ENCODE data around the gene MLH1.

The MLH1 gene

GRCh38 chr3:37029516-37030163 lies 36.3 kb downstream of the MLH1 start:
- CTCF ChIA-PET = interaction anchor here (0.7 kb wide), 1 partner anchor 264 kb away, joined by 7 read pairs; no protein-coding TSS in a partner anchor
- peak overlapping the region; percentile 33; the same call in 1 of the 2 replicates for H3K27ac ChIP-seq
- POLR2A ChIA-PET (ENCODE audit: low non-redundant PET) = no interaction called here
- DNase-seq (ENCODE audit: low spot score) = no peak
- no peak for TF ChIP-seq CTCF (conservative IDR thresholded peaks at IDR 0.05; ENCODE audit: low read depth)

- no peak for TF ChIP-seq CTCF (conservative IDR thresholded peaks at IDR 0.05; ENCODE audit: low read depth)
- ChIA-PET POLR2A (ENCODE audit: low non-redundant PET) (no interaction called here), CTCF (no interaction called here)
- peak overlapping the region; percentile 33; the same call in 1 of the 2 replicates for H3K27ac ChIP-seq
- no peak for DNase-seq (ENCODE audit: low spot score)
These were observed 37.3 kb downstream of the MLH1 start for GRCh38 chr3:37030588-37030987.

GRCh38 chr3:37031096-37031682 lies 37.9 kb downstream of the MLH1 start:
- ChIA-PET POLR2A (ENCODE audit: low non-redundant PET) (no interaction called here), CTCF (no interaction called here)
- no peak for TF ChIP-seq CTCF (conservative IDR thresholded peaks at IDR 0.05; ENCODE audit: low read depth)
- no peak overlapping the region for H3K27ac ChIP-seq
- DNase-seq (ENCODE audit: low spot score) = no peak

GRCh38 chr3:37032961-37033360 lies 39.6 kb downstream of the MLH1 start:
- POLR2A ChIA-PET (ENCODE audit: low non-redundant PET) = no interaction called here

GRCh38 chr3:37037352-37037751 lies 44.0 kb downstream of the MLH1 start:
- POLR2A ChIA-PET (ENCODE audit: low non-redundant PET) = no interaction called here
- CTCF ChIA-PET = no interaction called here
- TF ChIP-seq CTCF (conservative IDR thresholded peaks at IDR 0.05; ENCODE audit: low read depth) = no peak
- DNase-seq (ENCODE audit: low spot score) = no peak
- H3K27ac ChIP-seq = no peak overlapping the region

More at GRCh38 chr3:37032961-37033360, 39.6 kb downstream of the MLH1 start:
- no peak for TF ChIP-seq CTCF (conservative IDR thresholded peaks at IDR 0.05; ENCODE audit: low read depth)
- CTCF ChIA-PET = no interaction called here
- no peak overlapping the region for H3K27ac ChIP-seq
- no peak for DNase-seq (ENCODE audit: low spot score)

- no peak for TF ChIP-seq CTCF (conservative IDR thresholded peaks at IDR 0.05; ENCODE audit: low read depth)
- POLR2A ChIA-PET (ENCODE audit: low non-redundant PET) = no interaction called here
- no peak overlapping the region for H3K27ac ChIP-seq
- no peak for DNase-seq (ENCODE audit: low spot score)
- CTCF ChIA-PET = no interaction called here
These were observed 46.0 kb downstream of the MLH1 start for GRCh38 chr3:37039161-37039846.
